Stimulated activated CD4-positive, alpha-beta T cell treated with anti-CD3 and anti-CD28 coated beads, Interleukin-12 subunit alpha, Interleukin-12 subunit beta, amount 100 ng/mL, for 24 hours (primary cell): ENCODE results near the gene YIPF4.
"Not testable (repeated sequence)": the region's sequence is repeated elsewhere in the genome, so short reads cannot be mapped to it uniquely, and the experiment has no call there.

Experiments
- DNase-seq, 2 experiments: peaks; one replicate each; pipeline ENCODE4 v3.0.0-alpha.2; 2020; ENCODE audit warnings: low read depth in 2 of 2

YIPF4 gene

GRCh38 chr2:32277674-32278477 lies at the start of gene YIPF4:
Gene YIPF4 (plus strand): TSS chr2:32277904. CDS start chr2:32278156, 252 bp downstream.
- DNase-seq = peak; percentile 71 to 80

DNA sequence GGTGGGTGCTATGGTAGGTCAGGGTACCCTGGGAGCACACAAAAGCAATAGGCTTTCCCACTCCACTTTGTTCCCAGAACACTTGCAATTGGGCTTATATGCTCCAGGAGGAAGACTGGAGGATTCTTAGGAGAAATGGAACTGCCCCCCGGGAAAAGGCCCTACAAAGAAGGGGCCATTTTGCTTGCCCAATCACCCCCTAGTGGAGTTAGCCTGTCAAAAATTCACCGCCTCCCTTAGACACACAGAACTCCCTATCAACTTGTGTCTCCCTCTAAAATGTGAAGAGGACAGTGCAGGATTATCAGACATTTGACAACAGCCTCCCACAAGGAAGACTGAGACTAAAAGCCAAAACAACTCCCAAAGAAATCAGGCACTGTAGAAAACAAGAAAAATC lies 49.5 kb upstream of the YIPF4 start:
- no peak for DNase-seq

GRCh38 chr2:32229635-32230034 lies 48.1 kb upstream of the YIPF4 start:
- DNase-seq = no peak

DNA sequence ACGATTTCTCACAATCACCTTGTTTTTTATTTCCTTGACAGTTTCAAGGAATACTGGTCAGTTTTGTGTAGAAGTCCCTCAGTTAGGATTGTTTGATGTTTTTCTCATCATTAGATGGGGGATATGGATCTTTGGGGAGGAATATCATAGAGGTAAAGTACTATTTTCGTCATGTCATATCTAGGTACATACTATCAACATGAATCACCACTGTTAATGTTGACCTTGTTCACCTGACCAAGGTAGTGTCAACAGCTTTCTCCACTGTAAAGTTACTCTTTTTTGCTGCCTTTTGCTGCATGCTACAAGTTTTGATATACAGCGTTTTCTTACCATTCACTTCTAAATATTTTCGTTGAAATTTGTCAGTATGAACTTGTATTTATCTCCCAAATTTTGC lies 45.7 kb upstream of the YIPF4 start:
- no peak for DNase-seq

DNA sequence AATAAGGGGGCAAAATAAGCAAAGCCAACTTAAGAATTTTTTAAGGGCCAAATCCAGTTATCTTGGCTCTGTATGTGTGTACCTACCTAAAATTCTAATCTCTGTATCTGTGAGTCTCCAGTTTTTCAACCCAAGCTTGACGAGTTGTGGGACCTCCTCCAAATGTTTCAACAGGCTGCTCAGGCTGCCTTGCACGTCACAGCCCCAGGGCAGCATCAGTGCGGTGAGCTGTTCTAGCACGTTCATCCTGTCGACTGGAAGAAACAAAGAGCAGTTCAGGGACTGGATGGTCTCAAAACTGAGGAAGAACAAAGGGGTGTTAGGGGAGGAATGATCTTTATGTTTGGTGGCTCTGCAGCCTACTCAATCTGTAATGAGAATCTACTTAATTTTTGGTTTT lies 42.4 kb upstream of the YIPF4 start:
- no peak for DNase-seq

DNA sequence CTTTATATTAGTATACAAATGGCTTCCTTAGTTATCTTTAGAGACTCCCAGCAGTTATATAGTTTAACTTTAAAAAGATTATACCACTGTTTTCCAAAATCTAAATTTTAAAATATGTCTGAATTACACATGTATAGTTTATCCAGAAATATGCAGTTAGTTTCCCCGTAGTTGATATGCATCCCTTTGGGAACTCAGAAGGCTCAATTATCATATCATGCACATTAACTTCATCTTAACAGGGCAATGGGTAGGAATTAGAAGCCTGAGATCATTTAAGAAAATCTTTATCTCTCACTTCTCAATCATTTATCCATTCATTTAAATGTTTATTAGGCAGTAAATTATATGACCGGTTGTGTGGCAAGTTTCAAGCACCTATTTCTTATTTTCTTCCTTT lies 40.2 kb upstream of the YIPF4 start:
- no peak for DNase-seq

GRCh38 chr2:32237996-32238395 lies 39.7 kb upstream of the YIPF4 start:
- DNase-seq = no peak

GRCh38 chr2:32242331-32242730 lies 35.4 kb upstream of the YIPF4 start:
- no peak for DNase-seq

DNA sequence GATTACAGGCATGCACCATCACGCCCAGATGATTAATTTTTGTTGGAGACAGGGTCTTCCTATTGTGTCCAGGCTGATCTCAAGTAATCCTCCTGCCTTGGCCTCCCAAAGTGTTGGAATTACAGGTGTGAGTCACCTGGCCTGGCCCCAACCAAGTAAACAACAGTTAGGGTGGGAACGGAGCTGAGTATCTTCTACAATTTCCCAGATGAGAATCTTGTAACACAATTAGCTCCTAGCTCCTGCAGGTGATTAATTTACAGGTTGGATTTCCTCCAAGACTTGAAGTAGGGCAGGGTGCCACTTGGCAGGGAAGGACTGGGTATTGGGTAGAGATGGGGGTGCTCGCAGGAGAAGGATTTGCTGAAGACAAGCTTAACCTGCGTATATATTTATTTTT lies 30.8 kb upstream of the YIPF4 start:
- no peak for DNase-seq

GRCh38 chr2:32248299-32248698 lies 29.4 kb upstream of the YIPF4 start:
- DNase-seq = no peak

DNA sequence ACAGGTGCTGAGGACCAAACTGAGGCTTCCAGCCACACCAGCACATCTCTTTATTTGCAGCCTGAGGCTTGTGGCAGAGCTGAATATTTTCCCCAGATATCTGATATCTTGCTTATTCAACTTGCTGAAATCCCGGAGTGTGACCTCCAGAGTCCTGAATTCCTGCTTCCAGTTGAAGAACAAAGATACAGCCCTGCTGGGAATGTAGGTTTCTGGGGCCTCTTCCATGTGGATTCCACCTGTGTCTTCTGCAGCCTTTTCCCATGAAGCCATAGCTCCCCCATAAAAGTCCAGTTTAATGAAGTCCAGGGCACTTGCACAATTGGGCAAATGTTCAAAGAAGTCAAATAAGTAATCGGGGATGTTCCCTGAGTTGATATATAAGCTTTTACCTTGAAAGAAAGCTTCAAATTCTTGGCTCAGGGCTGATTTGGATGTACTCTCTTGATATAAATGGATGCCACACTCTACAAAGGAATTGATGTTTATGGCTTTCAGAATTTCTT lies 27.9 kb upstream of the YIPF4 start:
- DNase-seq = no peak

GRCh38 chr2:32250290-32250689 lies 27.4 kb upstream of the YIPF4 start:
- no peak for DNase-seq

GRCh38 chr2:32258242-32258641 lies 19.5 kb upstream of the YIPF4 start:
- DNase-seq = no peak

- DNase-seq = no peak
These were observed 17.3 kb upstream of the YIPF4 start for GRCh38 chr2:32260376-32260775.

DNA sequence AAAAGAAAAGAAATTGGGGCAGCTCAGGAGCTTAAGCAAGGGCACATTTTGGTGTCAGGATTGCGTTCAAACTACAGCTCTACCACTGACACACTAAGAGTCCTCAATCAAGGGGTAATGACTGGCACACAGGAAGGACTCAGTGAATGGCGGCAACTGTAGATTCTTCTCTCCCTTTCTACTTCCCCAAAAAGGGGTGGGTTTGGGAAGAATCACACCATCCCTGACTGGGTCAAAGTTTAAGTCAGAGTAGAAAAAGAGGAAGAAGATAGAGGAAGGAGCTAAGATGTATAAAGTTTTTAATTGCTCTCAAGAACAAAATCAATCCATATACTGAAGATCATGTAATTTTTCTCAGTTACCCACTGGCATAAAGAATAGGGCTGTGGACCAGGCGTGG lies 15.6 kb upstream of the YIPF4 start:
- no peak for DNase-seq

- no peak for DNase-seq
These were observed 13.1 kb upstream of the YIPF4 start, which contains the start of gene NLRC4 for GRCh38 chr2:32264422-32265105. Gene NLRC4 (minus strand): TSS chr2:32264886. CDS start chr2:32256775, 8,111 bp downstream.

DNA sequence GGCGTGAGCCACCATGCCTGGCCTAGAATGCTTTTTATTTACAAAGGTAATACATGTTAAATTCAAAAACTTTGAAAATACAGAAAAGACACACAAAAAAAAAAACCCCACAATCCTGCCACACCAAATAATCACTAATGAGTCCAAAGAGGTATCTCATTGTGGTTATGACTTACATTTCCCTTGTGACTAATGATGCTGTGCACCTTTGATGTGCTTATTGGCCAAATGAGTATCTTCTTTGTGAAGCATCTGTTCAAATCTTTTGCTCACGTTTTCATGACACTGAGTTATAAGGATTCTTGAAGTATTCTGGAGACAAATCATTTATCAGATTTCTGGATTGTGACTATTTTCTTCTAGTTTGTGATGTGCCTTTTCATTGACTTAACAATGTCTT lies 6.6 kb upstream of the YIPF4 start:
- no peak for DNase-seq

DNA sequence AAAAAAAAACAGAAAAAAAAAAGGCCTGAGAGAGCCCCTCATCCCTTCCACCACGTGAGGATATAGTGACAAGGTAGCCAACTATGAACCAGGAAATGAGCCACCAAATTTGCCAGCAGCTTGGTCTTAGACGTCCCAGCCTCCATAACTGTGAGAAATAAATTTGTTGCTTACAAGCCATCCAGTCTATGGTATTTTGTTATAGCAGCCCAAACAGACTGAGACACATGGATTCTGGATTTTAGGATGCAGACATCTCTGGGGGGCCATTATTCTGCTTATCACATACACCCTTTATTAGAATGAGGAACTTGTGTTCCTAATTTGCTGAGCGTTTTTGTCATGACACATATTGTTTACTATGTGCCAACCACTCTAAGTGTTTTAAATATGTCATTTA lies 5.4 kb upstream of the YIPF4 start:
- DNase-seq = no peak

DNA sequence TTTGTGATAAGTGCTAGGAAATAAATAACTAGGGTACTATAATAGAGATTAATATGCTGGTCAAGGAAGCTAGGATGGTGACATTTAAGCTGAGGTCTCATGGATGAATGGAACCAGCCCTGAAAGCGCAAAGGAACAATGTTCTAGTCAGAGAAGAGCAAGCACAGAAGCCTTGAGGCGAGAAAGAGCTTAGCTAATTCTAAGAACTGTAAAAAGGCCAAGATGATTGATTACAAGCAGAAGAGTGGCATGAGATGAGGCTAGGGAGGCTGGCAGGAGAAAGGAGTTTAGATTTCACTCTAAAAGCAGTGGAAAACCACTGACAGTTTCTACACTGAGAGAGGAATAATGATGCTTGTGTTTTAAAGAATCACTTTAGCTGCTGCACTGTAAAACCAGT lies 3.4 kb upstream of the YIPF4 start:
- no peak for DNase-seq

DNA sequence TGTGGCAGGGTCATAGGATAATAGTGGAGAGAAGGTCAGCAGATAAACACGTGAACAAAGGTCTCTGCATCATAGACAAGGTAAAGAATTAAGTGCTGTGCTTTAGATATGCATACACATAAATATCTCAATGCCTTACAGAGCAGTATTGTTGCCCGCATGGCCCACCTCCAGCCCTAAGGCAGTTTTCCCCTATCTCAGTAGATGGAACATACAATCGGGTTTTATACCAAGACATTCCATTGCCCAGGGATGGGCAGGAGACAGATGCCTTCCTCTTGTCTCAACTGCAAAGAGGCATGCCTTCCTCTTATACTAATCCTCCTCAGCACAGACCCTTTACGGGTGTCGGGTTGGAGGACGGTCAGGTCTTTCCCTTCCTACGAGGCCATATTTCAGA lies 1.9 kb upstream of the YIPF4 start:
- not testable (repeated sequence) for DNase-seq

GRCh38 chr2:32277363-32277673 lies 386 bp upstream of the YIPF4 start:
- DNase-seq = no peak

GRCh38 chr2:32278478-32278853 lies 762 bp downstream of the YIPF4 start:
- no peak for DNase-seq

GRCh38 chr2:32284321-32284720 lies 6.6 kb downstream of the YIPF4 start:
- DNase-seq = no peak
